ENCODE data around the gene MACROD1. TPM values are rescaled to one million over a fixed set of nuclear protein-coding genes. Genes with fewer than 3 reads are reported as not detected.

Gene MACROD1
- total and polyA plus RNA-seq, 2 of the 13 experiments (the other 11 are each of a cell fraction or from before 2014, with no cell fraction given), result 23.1 to 34.5 TPM

- TF ChIP-seq, protein P1, sequence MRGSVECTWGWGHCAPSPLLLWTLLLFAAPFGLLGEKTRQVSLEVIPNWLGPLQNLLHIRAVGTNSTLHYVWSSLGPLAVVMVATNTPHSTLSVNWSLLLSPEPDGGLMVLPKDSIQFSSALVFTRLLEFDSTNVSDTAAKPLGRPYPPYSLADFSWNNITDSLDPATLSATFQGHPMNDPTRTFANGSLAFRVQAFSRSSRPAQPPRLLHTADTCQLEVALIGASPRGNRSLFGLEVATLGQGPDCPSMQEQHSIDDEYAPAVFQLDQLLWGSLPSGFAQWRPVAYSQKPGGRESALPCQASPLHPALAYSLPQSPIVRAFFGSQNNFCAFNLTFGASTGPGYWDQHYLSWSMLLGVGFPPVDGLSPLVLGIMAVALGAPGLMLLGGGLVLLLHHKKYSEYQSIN (CRISPR knock-in tag; IDR thresholded peaks at IDR 0.05; ENCODE audit: borderline replicate concordance), result no peak
- TF ChIP-seq ZNF792 (CRISPR knock-in tag; IDR thresholded peaks at IDR 0.05), result 0 out of 2 replicates have a peak, but pooled peaks have one; percentile 32
- TF ChIP-seq MXI1 (IDR thresholded peaks at IDR 0.05; ENCODE audit: borderline replicate concordance, low read depth, low read length), result peak; percentile 58; the same call in 1 of the 3 replicates
- no peak for TF ChIP-seq ZEB1 (IDR thresholded peaks at IDR 0.05; ENCODE audit: insufficient replicate concordance, low read depth)
- TF ChIP-seq IRF2 (CRISPR knock-in tag; IDR thresholded peaks at IDR 0.05), result peak; percentile 33; the same call in 1 of the 2 replicates
- no peak for TF ChIP-seq ZNF225 (CRISPR knock-in tag; IDR thresholded peaks at IDR 0.05)
- TF ChIP-seq ZNF616 (CRISPR knock-in tag; IDR thresholded peaks at IDR 0.05; ENCODE audit: low read depth), result peak; percentile 40; the same call in 1 of the 2 replicates
- peak; percentile 77; the same call in 1 of the 2 replicates for TF ChIP-seq ZSCAN25 (CRISPR knock-in tag; IDR thresholded peaks at IDR 0.05)
- peak; percentile 31; the same call in 1 of the 2 replicates for TF ChIP-seq THAP11 (CRISPR knock-in tag; IDR thresholded peaks at IDR 0.05)
- TF ChIP-seq POLR2G (IDR thresholded peaks at IDR 0.05; ENCODE audit: low read depth, low read length), result peak; percentile 84
- TF ChIP-seq, protein P2, sequence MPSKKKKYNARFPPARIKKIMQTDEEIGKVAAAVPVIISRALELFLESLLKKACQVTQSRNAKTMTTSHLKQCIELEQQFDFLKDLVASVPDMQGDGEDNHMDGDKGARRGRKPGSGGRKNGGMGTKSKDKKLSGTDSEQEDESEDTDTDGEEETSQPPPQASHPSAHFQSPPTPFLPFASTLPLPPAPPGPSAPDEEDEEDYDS (CRISPR knock-in tag; IDR thresholded peaks at IDR 0.05), result peak; percentile 90
- TF ChIP-seq SP1 (IDR thresholded peaks at IDR 0.05), result no peak
- 0 out of 2 replicates have a peak, but pooled peaks have one; percentile 39 for TF ChIP-seq SP1 (CRISPR knock-in tag; IDR thresholded peaks at IDR 0.05)
- no peak for TF ChIP-seq ZNF136 (CRISPR knock-in tag; IDR thresholded peaks at IDR 0.05; ENCODE audit: low read depth)
- TF ChIP-seq ARID4A (CRISPR knock-in tag; IDR thresholded peaks at IDR 0.05; ENCODE audit: borderline replicate concordance), result peak; percentile 37; the same call in 1 of the 2 replicates
- TF ChIP-seq HMGA1 (CRISPR knock-in tag; conservative IDR thresholded peaks at IDR 0.05), result no peak
- peak; percentile 36 for TF ChIP-seq HNRNPLL (IDR thresholded peaks at IDR 0.05; ENCODE audit: low read depth, low read length, poor library complexity, severe bottlenecking)
- TF ChIP-seq ZSCAN31 (CRISPR knock-in tag; IDR thresholded peaks at IDR 0.05; ENCODE audit: low read depth), result 0 out of 2 replicates have a peak, but pooled peaks have one; percentile 20
- TF ChIP-seq, protein P3, sequence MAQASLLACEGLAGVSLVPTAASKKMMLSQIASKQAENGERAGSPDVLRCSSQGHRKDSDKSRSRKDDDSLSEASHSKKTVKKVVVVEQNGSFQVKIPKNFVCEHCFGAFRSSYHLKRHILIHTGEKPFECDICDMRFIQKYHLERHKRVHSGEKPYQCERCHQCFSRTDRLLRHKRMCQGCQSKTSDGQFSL (CRISPR knock-in tag; IDR thresholded peaks at IDR 0.05), result no peak
- no peak for TF ChIP-seq MYNN (CRISPR knock-in tag; IDR thresholded peaks at IDR 0.05; ENCODE audit: low read depth)
- TF ChIP-seq, protein P4, sequence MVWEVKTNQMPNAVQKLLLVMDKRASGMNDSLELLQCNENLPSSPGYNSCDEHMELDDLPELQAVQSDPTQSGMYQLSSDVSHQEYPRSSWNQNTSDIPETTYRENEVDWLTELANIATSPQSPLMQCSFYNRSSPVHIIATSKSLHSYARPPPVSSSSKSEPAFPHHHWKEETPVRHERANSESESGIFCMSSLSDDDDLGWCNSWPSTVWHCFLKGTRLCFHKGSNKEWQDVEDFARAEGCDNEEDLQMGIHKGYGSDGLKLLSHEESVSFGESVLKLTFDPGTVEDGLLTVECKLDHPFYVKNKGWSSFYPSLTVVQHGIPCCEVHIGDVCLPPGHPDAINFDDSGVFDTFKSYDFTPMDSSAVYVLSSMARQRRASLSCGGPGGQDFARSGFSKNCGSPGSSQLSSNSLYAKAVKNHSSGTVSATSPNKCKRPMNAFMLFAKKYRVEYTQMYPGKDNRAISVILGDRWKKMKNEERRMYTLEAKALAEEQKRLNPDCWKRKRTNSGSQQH (CRISPR knock-in tag; IDR thresholded peaks at IDR 0.05; ENCODE audit: low read depth), result no peak
These were observed 15.8 kb upstream of the MACROD1 start (continued) for GRCh38 chr11:64181506-64182411.

Measured in HepG2 (cell line).